MG63 (cell line): ENCODE data around the gene MFAP5. TPM values are rescaled to one million over a fixed set of nuclear protein-coding genes. Genes with fewer than 3 reads are reported as not detected.

ENCODE experiments used
- DNase-seq: peaks from one replicate; pipeline ENCODE4 v3.0.0-alpha.2; 2020
- H3K27me3 ChIP-seq: fragments of 250-450 bp; sonication (Bioruptor Pico); 2 replicates; pipeline ENCODE4 v1.5.1; 2020; ENCODE audit warnings: mild to moderate bottlenecking, moderate library complexity
- H3K36me3 ChIP-seq: fragments of 250-450 bp; sonication (Bioruptor Pico); 2 replicates; pipeline ENCODE4 v1.5.1; 2020; ENCODE audit warnings: mild to moderate bottlenecking, moderate library complexity
- H3K4me3 ChIP-seq: fragments of 250-450 bp; sonication (Bioruptor Pico); 2 replicates; pipeline ENCODE4 v1.5.1; 2020; ENCODE audit warnings: mild to moderate bottlenecking, moderate library complexity
- H3K9me3 ChIP-seq: fragments of 250-450 bp; sonication (Bioruptor Pico); 2 replicates; pipeline ENCODE4 v1.5.1; 2020; ENCODE audit warnings: mild to moderate bottlenecking, moderate library complexity
- total RNA-seq: library from RNA; depleted of rRNA; stranded (reverse); fragments of >200 nt; shearing (Covaris generic); gene quantifications from 2 replicates; pipeline ENCODE4 v1.2.3, GENCODE V29; 2014; ENCODE audit warnings: low replicate concordance

MFAP5 gene
- total RNA-seq, 1 experiment from 2014 or later: 54.5 TPM

GRCh38 chr12:8681129-8681884 lies 18.7 kb upstream of the MFAP5 start:
- Histone ChIP-seq H3K36me3 (no peaks in the 10 kb centered on the region), H3K9me3 (no peaks in the 10 kb centered on the region), H3K27me3 (no peaks in the 10 kb centered on the region), H3K4me3 (no peak overlapping the region)
- DNase-seq: peak; percentile 49

- no peak for DNase-seq
- no peak overlapping the region for H3K4me3 ChIP-seq
- H3K9me3 ChIP-seq: no peaks in the 10 kb centered on the region
- H3K27me3 ChIP-seq: no peaks in the 10 kb centered on the region
- no peaks in the 10 kb centered on the region for H3K36me3 ChIP-seq
Measured at GRCh38 chr12:8680533-8680932, 17.9 kb upstream of the MFAP5 start.

- H3K9me3 ChIP-seq: no peaks in the 10 kb centered on the region
- no peaks in the 10 kb centered on the region for H3K27me3 ChIP-seq
- H3K36me3 ChIP-seq: no peaks in the 10 kb centered on the region
- no peak overlapping the region for H3K4me3 ChIP-seq
- DNase-seq: no peak
Measured at GRCh38 chr12:8678661-8679111, 16.1 kb upstream of the MFAP5 start.

- no peaks in the 10 kb centered on the region for H3K9me3 ChIP-seq
- no peaks in the 10 kb centered on the region for H3K27me3 ChIP-seq
- DNase-seq: no peak
- no peaks in the 10 kb centered on the region for H3K36me3 ChIP-seq
- H3K4me3 ChIP-seq: no peak overlapping the region
Measured at GRCh38 chr12:8677362-8677761, 14.7 kb upstream of the MFAP5 start.

GRCh38 chr12:8676651-8677050 lies 14.0 kb upstream of the MFAP5 start:
- Histone ChIP-seq H3K9me3 (no peaks in the 10 kb centered on the region), H3K27me3 (no peaks in the 10 kb centered on the region), H3K4me3 (no peak overlapping the region), H3K36me3 (no peaks in the 10 kb centered on the region)
- DNase-seq: no peak

- H3K27me3 ChIP-seq: no peaks in the 10 kb centered on the region
- H3K9me3 ChIP-seq: no peaks in the 10 kb centered on the region
- H3K36me3 ChIP-seq: no peaks in the 10 kb centered on the region
- no peak overlapping the region for H3K4me3 ChIP-seq
- DNase-seq: no peak
Measured at GRCh38 chr12:8675591-8676036, 13.0 kb upstream of the MFAP5 start.

GRCh38 chr12:8672381-8672780 lies 9.8 kb upstream of the MFAP5 start:
- Histone ChIP-seq H3K4me3 (no peak overlapping the region), H3K36me3 (no peaks in the 10 kb centered on the region), H3K9me3 (no peaks in the 10 kb centered on the region), H3K27me3 (no peaks in the 10 kb centered on the region)
- DNase-seq: no peak

- no peaks in the 10 kb centered on the region for H3K27me3 ChIP-seq
- no peaks in the 10 kb centered on the region for H3K9me3 ChIP-seq
- DNase-seq: no peak
- no peak overlapping the region for H3K4me3 ChIP-seq
- H3K36me3 ChIP-seq: no peaks in the 10 kb centered on the region
Measured at GRCh38 chr12:8668441-8668840, 5.8 kb upstream of the MFAP5 start.

- Histone ChIP-seq H3K9me3 (no peaks in the 10 kb centered on the region), H3K36me3 (no peaks in the 10 kb centered on the region), H3K4me3 (no peak overlapping the region), H3K27me3 (no peaks in the 10 kb centered on the region)
- DNase-seq: no peak
Measured at GRCh38 chr12:8667270-8667669, 4.6 kb upstream of the MFAP5 start.

GRCh38 chr12:8665759-8666158 lies 3.1 kb upstream of the MFAP5 start:
- Histone ChIP-seq H3K9me3 (no peaks in the 10 kb centered on the region), H3K36me3 (no peaks in the 10 kb centered on the region), H3K4me3 (no peak overlapping the region), H3K27me3 (no peaks in the 10 kb centered on the region)
- DNase-seq: no peak

GRCh38 chr12:8664228-8664913 lies 1.7 kb upstream of the MFAP5 start:
- peak; percentile 64 for DNase-seq
- no peak overlapping the region for H3K4me3 ChIP-seq
- no peaks in the 10 kb centered on the region for H3K27me3 ChIP-seq

GRCh38 chr12:8661751-8662150 lies 875 bp downstream of the MFAP5 start:
- H3K9me3 ChIP-seq: no peaks in the 10 kb centered on the region
- no peak for DNase-seq
- peak overlapping the region; percentile 31 for H3K4me3 ChIP-seq
- no peaks in the 10 kb centered on the region for H3K36me3 ChIP-seq
- H3K27me3 ChIP-seq: no peaks in the 10 kb centered on the region

More at GRCh38 chr12:8664228-8664913, 1.7 kb upstream of the MFAP5 start:
- Histone ChIP-seq H3K9me3 (no peaks in the 10 kb centered on the region), H3K36me3 (no peaks in the 10 kb centered on the region)

- no peak for DNase-seq
- Histone ChIP-seq H3K4me3 (no peak overlapping the region), H3K9me3 (no peaks in the 10 kb centered on the region), H3K36me3 (no peaks in the 10 kb centered on the region), H3K27me3 (no peaks in the 10 kb centered on the region)
Measured at GRCh38 chr12:8661016-8661415, 1.6 kb downstream of the MFAP5 start.

- no peak overlapping the region for H3K4me3 ChIP-seq
- no peaks in the 10 kb centered on the region for H3K9me3 ChIP-seq
- H3K27me3 ChIP-seq: no peaks in the 10 kb centered on the region
- H3K36me3 ChIP-seq: no peaks in the 10 kb centered on the region
- peak; percentile 51 for DNase-seq
Measured at GRCh38 chr12:8658346-8658745, 4.3 kb downstream of the MFAP5 start.

- no peak for DNase-seq
- H3K4me3 ChIP-seq: no peak overlapping the region
- H3K27me3 ChIP-seq: no peaks in the 10 kb centered on the region
- H3K36me3 ChIP-seq: no peaks in the 10 kb centered on the region
- H3K9me3 ChIP-seq: no peaks in the 10 kb centered on the region
Measured at GRCh38 chr12:8655421-8655820, 7.2 kb downstream of the MFAP5 start.

GRCh38 chr12:8648576-8649205 lies 13.9 kb downstream of the MFAP5 start:
- no peak for DNase-seq
- Histone ChIP-seq H3K36me3 (no peaks in the 10 kb centered on the region), H3K9me3 (no peaks in the 10 kb centered on the region), H3K4me3 (no peak overlapping the region), H3K27me3 (no peaks in the 10 kb centered on the region)

GRCh38 chr12:8647968-8648367 lies 14.7 kb downstream of the MFAP5 start:
- Histone ChIP-seq H3K27me3 (no peaks in the 10 kb centered on the region), H3K9me3 (no peaks in the 10 kb centered on the region), H3K36me3 (no peaks in the 10 kb centered on the region), H3K4me3 (no peak overlapping the region)
- DNase-seq: no peak
